Activated CD4-positive, CD25-positive, alpha-beta regulatory T cell treated with anti-CD3 and anti-CD28 coated beads, Interleukin-2, amount 50 U/mL, for 72 hours (primary cell): ENCODE measurements around the gene TRPM3.

Experiments
- DNase-seq: peaks from one replicate; pipeline ENCODE4 v3.0.0; 2021

TRPM3 gene

DNA sequence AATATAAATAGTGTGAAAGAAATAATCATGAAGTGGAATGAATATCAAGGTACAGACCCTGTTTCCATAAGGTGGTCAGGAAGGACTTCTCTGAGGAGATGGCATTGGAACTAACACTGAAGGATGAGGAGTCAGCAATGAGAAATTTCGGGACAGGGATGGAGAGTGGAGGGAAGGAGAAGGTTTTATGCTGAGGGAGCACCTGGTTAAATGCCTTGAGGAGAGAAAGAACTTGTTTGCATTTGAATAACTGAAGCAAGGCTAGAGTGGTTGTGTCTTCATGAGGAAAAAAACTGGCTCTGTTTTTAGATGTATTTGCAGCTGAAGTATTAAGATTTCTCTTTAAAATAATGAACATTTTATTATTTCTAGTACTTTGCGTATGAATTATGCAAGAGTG, 180.8 kb downstream of the TRPM3 start:
- DNase-seq: no peak

DNA sequence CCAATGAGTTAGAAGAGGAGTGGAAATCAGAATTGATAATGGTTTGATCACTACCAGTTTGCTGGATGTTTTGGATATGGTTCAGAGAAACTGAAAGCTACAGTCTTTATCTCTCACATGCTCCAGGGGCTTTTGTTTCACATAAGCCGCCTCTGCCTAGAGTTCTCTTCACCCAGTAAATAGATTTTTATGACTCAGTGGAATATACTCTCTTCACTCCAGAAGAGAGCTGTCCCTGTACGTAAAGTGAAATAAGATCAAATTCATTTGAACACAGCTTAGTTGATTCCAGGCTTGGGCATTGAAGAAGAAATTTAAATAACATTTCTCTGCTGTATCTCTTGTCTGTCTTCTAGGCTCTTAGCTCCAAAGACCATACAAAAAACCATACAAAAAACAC, 184.9 kb downstream of the TRPM3 start:
- DNase-seq: no peak

DNA sequence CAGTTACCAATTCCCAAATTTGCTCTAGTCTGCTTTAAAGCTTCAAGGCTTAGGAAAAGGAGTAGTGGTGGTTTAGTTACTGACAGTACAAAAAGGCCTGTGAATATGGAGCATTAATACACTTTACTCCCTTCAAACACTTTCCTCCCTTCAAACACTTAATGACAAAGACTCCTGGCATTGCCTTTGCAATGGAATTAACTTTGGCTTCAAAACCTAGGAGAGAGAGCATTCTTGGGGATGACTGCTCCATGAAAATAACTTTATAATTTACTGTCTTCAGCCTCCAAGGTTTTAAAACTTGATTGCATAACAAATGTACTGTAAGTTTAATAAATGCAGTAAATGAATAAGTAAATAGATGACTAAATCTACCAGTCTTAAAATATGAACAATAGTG, 185.6 kb downstream of the TRPM3 start:
- no peak for DNase-seq

GRCh38 chr9:70934642-70935041, 186.8 kb downstream of the TRPM3 start:
- no peak for DNase-seq

DNA sequence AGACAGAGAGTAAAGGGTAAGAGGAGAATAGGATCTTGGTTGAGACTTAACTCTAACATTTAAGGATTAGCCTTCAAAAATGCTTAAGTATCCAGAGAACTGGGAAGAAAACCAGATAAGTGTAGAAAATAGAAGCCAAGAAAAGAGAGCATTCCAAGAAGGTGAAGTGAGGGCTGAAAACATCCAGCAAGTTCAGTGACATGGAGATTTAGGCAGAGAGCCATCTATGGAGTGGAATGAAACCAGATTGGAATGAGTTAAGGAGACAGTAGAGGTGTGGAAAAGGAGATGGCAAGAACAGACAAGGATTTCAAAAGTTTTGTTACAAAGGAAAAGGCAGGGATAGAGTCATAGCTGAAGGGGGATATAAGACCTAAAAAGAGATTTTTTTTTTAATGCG, 188.1 kb downstream of the TRPM3 start:
- no peak for DNase-seq

DNA sequence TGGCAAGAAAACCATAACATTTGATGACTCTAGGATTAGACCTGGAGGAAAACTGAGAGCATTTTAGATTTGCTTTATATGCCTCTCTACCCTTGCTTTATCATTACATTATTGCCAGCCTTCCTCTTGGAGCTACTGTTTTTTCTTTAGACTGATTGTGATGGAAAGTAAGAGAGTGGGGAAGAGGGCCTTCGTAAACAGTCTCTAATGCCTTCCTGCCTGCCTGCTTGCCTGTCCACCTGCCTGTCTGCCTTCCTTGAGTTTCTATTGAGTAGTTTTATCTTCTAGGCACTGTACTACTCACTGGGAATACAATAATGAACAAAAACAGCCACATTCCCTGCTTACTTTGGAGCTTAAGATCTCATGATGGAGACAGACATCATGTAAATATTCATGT, 189.3 kb downstream of the TRPM3 start:
- no peak for DNase-seq

- DNase-seq: no peak
Observed at GRCh38 chr9:70927530-70927929, 193.9 kb downstream of the TRPM3 start.

DNA sequence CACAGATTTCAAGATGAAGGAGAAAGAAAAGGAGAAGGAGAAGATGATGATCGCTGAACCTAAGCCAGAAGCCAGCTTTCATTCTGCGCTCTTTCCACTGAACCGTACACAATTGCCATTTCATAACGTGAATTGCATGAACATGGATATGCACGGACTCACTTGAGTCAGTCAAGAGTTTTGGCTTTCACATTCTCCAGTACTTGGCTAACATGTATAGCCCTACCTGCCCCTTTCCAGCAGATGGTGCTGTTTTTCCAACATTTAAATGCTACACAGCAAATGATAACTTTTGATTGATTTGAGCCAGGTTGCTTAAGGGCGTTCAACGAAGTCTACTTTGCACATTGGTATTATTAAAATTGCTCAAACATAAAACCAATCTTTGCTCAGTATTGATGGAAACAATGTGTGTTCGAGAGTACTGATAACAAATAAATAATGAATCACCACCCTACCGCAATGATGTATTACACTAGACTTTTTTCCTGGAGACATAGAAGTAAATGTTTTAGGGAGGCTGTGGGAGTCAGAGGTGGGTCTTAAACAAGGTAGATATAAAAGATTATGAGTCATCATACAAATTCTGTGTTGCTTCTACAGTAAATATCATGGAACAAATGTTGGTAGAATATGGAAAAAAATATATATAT, 196.4 kb downstream of the TRPM3 start:
- no peak for DNase-seq

GRCh38 chr9:70924380-70924779, 197.0 kb downstream of the TRPM3 start:
- DNase-seq: no peak

- DNase-seq: no peak
Observed at GRCh38 chr9:70923961-70924360, 197.5 kb downstream of the TRPM3 start.

GRCh38 chr9:70921136-70921535, 200.3 kb downstream of the TRPM3 start:
- DNase-seq: no peak

GRCh38 chr9:70917277-70917676, 204.1 kb downstream of the TRPM3 start:
- DNase-seq: no peak

DNA sequence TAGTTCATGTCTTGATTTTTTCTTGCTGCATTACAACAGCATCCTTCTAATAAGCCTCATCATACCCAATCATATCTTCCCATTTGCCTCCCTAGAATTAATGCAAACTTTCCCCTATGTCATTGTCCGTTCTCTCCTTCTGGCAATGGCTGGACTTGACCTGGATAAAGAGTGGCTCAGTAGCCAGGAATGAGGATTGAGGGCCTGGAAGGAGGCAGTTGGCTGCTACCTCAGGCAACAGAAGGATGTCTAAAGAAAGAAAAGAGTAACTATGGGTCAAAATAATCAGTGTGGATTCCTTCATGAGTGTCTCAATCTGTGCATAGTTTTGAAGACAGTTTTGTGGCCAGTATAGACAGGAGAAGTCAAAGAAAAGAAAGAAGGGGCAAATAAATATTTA, 209.6 kb downstream of the TRPM3 start:
- DNase-seq: no peak

GRCh38 chr9:70910598-70910997, 210.8 kb downstream of the TRPM3 start:
- DNase-seq: no peak

- no peak for DNase-seq
Observed at GRCh38 chr9:70902692-70903131, 218.7 kb downstream of the TRPM3 start.

- DNase-seq: no peak
Observed at GRCh38 chr9:70902171-70902570, 219.2 kb downstream of the TRPM3 start.

DNA sequence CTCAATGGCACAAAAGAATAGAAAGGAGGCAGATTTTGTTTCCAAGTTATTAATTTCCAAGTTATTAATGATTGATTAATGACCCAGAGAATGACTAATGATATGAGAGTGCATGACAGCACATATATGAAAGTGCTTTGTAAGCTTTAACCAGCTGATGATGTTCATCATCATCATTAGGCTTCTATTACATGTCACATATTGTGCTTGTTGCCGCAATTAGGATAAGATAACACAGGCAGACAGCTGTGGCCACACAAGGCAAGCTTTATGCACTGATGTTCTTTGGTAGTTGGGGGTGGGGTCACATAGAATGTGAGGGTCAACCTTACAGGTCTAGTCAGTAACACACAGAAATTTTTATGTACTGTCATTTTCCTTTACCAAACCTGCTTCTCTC, 219.7 kb downstream of the TRPM3 start:
- DNase-seq: no peak

DNA sequence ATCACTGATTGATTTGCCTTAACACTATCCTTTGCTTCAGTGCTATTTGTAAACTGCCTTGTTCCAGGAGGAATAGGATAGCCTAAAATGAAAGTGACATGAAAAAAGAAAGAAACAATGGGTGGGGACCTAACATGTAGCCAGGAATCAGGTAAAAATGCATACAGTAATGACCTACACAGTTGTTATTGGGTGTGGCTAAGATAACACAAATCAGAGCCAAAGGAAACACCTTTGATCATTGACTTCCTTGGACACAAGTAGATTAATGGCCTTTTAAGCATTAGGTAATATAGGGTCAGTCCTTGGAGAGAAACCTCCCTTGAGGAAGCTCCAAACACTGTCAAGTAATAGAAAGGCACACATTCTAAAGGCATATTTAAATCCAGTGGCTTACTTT, 220.4 kb downstream of the TRPM3 start:
- no peak for DNase-seq

DNA sequence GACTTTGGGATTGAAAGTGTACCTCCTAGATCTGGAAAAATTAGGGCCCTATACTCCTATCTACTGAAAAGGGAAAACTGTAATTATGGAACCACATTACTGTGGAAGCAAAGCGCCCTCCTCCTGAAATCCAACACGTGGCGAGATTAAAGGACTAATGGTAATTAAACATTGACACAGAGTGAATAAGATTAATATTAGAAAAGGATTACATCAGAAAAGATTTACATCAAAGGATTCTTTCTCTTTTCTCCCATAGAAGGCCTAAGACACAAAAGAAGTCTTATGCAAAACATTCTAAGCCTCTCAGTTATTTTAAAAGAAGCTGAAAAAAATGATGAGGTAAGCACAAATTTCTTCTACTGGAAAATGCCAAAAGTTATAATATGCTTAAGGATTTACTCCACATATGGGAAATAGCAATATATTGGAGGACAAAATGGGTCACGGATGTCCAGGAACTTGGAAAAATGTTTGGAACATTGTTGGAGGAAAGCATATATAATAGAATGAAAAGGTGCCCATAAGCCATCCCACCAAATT, 227.8 kb downstream of the TRPM3 start:
- DNase-seq: no peak

GRCh38 chr9:70888471-70888870, 232.9 kb downstream of the TRPM3 start:
- no peak for DNase-seq

DNA sequence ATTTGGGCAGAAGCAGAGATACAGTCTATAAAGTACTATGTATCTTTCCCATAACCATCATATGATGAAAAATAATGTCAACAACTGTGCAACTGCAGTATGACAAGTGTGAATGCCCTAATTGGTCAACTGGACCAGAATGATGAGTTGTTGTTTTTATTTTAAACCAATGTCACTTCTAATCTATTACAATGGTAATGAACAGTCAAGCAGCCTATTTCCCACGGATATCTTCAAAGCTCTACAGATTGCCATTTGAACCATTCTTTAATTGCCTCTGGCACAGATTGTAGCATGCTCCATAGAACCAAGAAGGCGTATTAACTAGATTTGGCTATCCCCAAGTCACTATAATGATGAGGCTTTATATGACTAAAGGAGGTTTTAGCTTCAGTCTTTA, 233.6 kb downstream of the TRPM3 start:
- no peak for DNase-seq

DNA sequence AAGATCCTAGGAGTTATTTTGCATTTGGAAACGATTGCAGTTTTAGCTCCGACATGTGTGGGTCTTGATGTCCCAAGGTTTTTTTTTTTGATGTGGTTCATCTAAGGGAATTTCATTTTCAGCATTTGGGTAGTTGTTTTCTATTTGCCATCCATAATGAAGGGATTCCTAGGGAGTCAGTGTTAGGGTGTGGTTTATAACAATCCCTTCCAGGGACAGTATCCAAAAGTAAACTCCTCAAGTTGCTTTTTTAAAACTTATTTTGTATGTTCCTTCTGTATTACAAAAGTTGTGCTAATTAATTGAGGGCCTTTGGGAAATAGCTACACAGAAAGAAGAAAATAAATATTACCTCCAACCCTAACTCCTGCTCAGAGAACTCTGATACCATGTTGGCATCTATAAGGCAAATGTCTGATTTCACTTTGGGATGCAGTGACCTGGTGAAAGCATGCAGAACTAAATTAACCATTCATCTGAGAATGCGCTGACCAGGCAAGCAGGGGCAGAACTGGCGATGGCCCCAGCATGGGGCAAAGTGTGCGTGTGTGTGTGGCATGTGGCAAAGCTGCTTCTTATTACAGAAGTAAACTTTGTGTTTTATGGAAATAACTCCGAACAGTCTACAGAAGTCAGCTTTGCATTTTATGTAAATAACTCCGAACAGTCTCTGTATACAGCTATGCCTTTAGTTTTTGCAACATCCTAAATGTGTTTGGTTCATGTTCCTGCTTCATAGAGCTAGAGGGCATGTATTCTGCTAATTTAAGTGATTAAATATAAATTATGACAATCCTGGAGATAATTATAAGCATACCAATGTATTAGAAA, 237.2 kb downstream of the TRPM3 start:
- no peak for DNase-seq

GRCh38 chr9:70883056-70883455, 238.4 kb downstream of the TRPM3 start:
- DNase-seq: no peak

- DNase-seq: no peak
Observed at GRCh38 chr9:70881333-70881732, 240.1 kb downstream of the TRPM3 start.
